Tibial nerve (tissue), 4 donors: ENCODE results near the gene EYS.
"Not testable (repeated sequence)": the region's sequence is repeated elsewhere in the genome, so short reads cannot be mapped to it uniquely, and the experiment has no call there.

Source experiments
- EP300 ChIP-seq, 2 donors: sonication (generic); formaldehyde crosslinking; IDR thresholded peaks; one replicate each; pipeline ENCODE4 v1.6.1; 2017; ENCODE audit warnings: antibody characterized with exemption in 2 of 2, mild to moderate bottlenecking in 1 of 2
- POLR2A ChIP-seq, 2 donors: fragments of 450-650 bp; IDR thresholded peaks; one replicate each; pipeline ENCODE4 v1.6.1; 2017; ENCODE audit warnings: antibody characterized with exemption in 2 of 2, mild to moderate bottlenecking in 2 of 2, moderate library complexity in 2 of 2
- TF ChIP-seq, protein P1 (sequence below), 5 experiments: fragments of 200-600 bp in 3 of 5; fragments of 450-650 bp in 2 of 5; sonication (generic) in 3 of 5; IDR thresholded peaks; one replicate each; pipeline ENCODE4 v1.5.1; 2016 to 2019; ENCODE audit warnings: antibody characterized with exemption in 5 of 5, mild to moderate bottlenecking in 3 of 5, moderate library complexity in 2 of 5

DNA sequence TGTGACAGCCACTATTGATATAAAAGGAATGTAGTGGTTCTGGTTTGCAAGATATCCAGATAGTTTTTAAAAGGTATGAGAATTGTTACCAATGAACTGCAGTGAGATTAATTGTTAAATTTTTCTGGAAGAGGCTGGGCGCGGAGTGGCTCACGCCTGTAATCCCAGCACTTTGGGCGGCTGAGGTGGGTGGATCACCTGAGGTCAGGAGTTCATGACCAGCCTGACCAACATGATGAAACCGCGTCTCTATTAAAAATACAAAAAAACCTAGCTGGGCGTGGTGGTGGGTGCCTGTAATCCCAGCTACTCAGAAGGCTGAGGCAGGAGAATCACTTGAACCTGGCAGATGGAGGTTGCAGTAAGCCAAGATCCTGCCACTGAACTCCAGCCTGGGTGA lies 1906.6 kb downstream of the EYS start:
- TF ChIP-seq, protein P1, sequence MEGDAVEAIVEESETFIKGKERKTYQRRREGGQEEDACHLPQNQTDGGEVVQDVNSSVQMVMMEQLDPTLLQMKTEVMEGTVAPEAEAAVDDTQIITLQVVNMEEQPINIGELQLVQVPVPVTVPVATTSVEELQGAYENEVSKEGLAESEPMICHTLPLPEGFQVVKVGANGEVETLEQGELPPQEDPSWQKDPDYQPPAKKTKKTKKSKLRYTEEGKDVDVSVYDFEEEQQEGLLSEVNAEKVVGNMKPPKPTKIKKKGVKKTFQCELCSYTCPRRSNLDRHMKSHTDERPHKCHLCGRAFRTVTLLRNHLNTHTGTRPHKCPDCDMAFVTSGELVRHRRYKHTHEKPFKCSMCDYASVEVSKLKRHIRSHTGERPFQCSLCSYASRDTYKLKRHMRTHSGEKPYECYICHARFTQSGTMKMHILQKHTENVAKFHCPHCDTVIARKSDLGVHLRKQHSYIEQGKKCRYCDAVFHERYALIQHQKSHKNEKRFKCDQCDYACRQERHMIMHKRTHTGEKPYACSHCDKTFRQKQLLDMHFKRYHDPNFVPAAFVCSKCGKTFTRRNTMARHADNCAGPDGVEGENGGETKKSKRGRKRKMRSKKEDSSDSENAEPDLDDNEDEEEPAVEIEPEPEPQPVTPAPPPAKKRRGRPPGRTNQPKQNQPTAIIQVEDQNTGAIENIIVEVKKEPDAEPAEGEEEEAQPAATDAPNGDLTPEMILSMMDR (IDR thresholded peaks at IDR 0.05) = not testable (repeated sequence)
- TF ChIP-seq POLR2A, EP300 (IDR thresholded peaks at IDR 0.05): not testable (repeated sequence)
